ENCODE results near the gene ACTN1.
"Not testable (repeated sequence)": the region's sequence is repeated elsewhere in the genome, so short reads cannot be mapped to it uniquely, and the experiment has no call there.

The ACTN1 gene

DNA sequence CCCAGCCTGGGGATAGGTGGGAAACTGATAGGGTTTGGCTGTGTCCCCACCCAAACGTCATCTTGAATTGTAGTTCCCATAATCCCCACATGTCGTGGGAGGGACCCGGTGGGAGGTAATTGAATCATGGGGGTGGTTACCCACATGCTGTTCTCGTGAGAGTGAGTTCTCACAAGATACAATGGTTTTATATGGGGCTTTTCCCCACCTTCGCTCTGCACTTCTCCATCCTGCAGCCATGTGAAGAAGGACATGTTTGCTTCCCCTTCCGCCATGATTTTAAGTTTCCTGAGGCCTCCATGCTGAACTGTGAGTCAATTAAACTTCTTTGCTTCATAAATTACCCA, 5.9 kb downstream of the ACTN1 start:
- H3K4me3 ChIP-seq (ENCODE audit: low read depth, low read length); H3K9me3 ChIP-seq (ENCODE audit: control insufficient read depth, insufficient read depth, low read depth, low read length); POLR2A ChIA-PET; H3K27ac ChIP-seq (ENCODE audit: extremely low read depth, low read depth, low read length): not testable (repeated sequence)
- TF ChIP-seq ZFHX2 (tag by site-specific recombination; conservative IDR thresholded peaks at IDR 0.05): peak; percentile 44
- 0 out of 2 replicates have a peak, but pooled peaks have one; percentile 49 for TF ChIP-seq EGR2 (tag by site-specific recombination; IDR thresholded peaks at IDR 0.05; ENCODE audit: low read depth)
- peaks cover 12% of the 10 kb centered on the region for H3K4me1 ChIP-seq (ENCODE audit: control insufficient read depth, insufficient read depth, low read length)
- H3K36me3 ChIP-seq (ENCODE audit: control insufficient read depth in 2 of 2, insufficient read depth in 1 of 2, low read length in 2 of 2): peaks cover 4 to 37% of the 10 kb centered on the region in 2 experiments; a peak in 2 of 3 replicates
- CTCF ChIA-PET: interaction anchor here (2.6 kb wide), 1 partner anchor 61 kb away, joined by 13 read pairs; no protein-coding TSS in a partner anchor

DNA sequence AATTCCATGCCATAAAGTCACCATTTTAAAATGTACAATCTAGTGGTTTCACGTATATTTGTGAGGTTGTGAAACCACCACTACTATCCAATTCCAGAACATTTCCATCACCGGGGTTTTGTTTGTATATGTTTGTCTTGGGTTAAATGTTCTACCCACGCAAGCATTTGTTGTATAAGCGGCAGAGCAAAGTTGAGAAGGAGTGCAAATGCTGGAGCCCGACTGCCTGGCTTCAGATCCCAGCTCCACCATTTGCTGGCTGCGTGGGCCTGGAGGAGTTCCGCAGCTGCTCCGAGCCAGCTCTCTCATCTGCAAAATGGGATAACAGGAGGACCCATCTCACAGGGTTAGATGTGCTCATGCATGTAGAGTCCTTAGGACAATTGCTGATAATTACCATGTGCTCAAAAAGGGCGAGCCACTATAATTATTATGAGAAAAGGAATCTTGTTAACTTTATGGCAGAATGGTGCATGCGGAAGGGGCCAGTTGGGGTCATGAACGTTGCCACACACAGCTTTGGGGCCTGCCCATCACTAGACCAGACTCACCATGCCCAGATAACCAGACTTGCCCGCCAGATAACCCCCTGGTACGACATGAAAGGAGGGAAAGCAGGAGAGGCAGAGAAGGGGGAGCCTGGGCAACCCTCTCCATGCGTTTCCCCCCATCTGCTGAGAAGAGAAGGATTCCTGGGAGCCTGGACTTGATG, 6.4 kb downstream of the ACTN1 start:
- ChIA-PET CTCF (interaction anchor here (0.7 kb wide), 1 partner anchor 968 kb away, joined by 5 read pairs; no protein-coding TSS in a partner anchor), POLR2A (no interaction called here)
- Histone ChIP-seq H3K4me1 (ENCODE audit: control insufficient read depth, insufficient read depth, low read length) (peaks cover 12% of the 10 kb centered on the region), H3K9me3 (ENCODE audit: control insufficient read depth, insufficient read depth, low read depth, low read length) (no peaks in the 10 kb centered on the region), H3K4me3 (ENCODE audit: low read depth, low read length) (no peak overlapping the region), H3K36me3 (ENCODE audit: control insufficient read depth in 2 of 2, insufficient read depth in 1 of 2, low read length in 2 of 2) (peaks cover 4 to 37% of the 10 kb centered on the region in 2 experiments; a peak in 2 of 3 replicates), H3K27ac (ENCODE audit: extremely low read depth, low read depth, low read length) (no peak overlapping the region)
- TF ChIP-seq SP2 (tag by site-specific recombination; IDR thresholded peaks at IDR 0.05) (no peak), ZNF610 (tag by site-specific recombination; IDR thresholded peaks at IDR 0.05; ENCODE audit: borderline replicate concordance) (no peak), ZNF843 (tag by site-specific recombination; IDR thresholded peaks at IDR 0.05) (no peak), ZSCAN30 (tag by site-specific recombination; IDR thresholded peaks at IDR 0.05) (no peak), ZNF777 (tag by site-specific recombination; IDR thresholded peaks at IDR 0.05; ENCODE audit: borderline replicate concordance) (no peak), ZNF544 (tag by site-specific recombination; IDR thresholded peaks at IDR 0.05) (no peak), ZNF701 (tag by site-specific recombination; IDR thresholded peaks at IDR 0.05) (no peak), ZNF529 (tag by site-specific recombination; IDR thresholded peaks at IDR 0.05; ENCODE audit: insufficient replicate concordance) (no peak), ZNF248 (tag by site-specific recombination; IDR thresholded peaks at IDR 0.05) (no peak), SP7 (tag by site-specific recombination; IDR thresholded peaks at IDR 0.05) (no peak), HOXA7 (CRISPR knock-in tag; IDR thresholded peaks at IDR 0.05; ENCODE audit: borderline replicate concordance) (no peak), ZNF837 (tag by site-specific recombination; IDR thresholded peaks at IDR 0.05) (no peak), ZNF10 (tag by site-specific recombination; IDR thresholded peaks at IDR 0.05) (no peak), ZNF19 (tag by site-specific recombination; IDR thresholded peaks at IDR 0.05; ENCODE audit: low read depth) (no peak)
- TF ChIP-seq, protein P1, sequence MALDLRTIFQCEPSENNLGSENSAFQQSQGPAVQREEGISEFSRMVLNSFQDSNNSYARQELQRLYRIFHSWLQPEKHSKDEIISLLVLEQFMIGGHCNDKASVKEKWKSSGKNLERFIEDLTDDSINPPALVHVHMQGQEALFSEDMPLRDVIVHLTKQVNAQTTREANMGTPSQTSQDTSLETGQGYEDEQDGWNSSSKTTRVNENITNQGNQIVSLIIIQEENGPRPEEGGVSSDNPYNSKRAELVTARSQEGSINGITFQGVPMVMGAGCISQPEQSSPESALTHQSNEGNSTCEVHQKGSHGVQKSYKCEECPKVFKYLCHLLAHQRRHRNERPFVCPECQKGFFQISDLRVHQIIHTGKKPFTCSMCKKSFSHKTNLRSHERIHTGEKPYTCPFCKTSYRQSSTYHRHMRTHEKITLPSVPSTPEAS (tag by site-specific recombination; IDR thresholded peaks at IDR 0.05): no peak

DNA sequence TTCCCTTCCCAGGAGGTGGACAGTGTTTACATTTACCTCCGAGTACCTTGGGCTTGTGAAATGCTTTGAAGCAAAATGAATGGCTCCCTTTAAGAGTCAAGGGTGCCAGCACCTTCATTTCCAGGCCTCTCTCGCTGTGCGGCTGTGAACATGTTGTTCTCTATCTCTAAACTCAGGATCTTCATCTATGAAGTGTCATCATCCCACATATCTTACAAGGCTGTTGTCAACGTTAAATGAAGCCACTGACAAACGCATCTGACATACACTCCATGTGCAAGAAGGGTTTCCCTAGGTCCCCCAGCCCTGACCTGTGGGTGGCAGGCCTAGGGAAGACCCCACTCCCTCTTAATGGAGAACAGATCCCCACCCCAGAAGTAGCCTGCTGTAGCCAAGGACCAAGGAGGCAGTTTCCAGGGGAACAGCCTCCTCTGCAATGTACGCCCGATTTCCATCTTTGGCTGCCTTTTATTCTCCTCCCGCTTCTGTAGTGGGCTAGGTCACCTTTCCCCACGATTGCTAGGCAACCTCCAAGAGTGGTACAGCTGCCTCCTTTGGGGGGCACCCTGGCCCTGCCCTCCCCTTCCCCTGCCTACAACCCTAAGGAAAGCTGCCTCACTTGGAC, 7.6 kb downstream of the ACTN1 start:
- Histone ChIP-seq H3K4me3 (ENCODE audit: low read depth, low read length) (no peak overlapping the region), H3K36me3 (ENCODE audit: control insufficient read depth in 2 of 2, insufficient read depth in 1 of 2, low read length in 2 of 2) (peaks cover 4 to 35% of the 10 kb centered on the region in 2 experiments; a peak in 2 of 3 replicates), H3K4me1 (ENCODE audit: control insufficient read depth, insufficient read depth, low read length) (peaks cover 7% of the 10 kb centered on the region), H3K27ac (ENCODE audit: extremely low read depth, low read depth, low read length) (no peak overlapping the region), H3K9me3 (ENCODE audit: control insufficient read depth, insufficient read depth, low read depth, low read length) (no peaks in the 10 kb centered on the region)
- TF ChIP-seq, protein P2, sequence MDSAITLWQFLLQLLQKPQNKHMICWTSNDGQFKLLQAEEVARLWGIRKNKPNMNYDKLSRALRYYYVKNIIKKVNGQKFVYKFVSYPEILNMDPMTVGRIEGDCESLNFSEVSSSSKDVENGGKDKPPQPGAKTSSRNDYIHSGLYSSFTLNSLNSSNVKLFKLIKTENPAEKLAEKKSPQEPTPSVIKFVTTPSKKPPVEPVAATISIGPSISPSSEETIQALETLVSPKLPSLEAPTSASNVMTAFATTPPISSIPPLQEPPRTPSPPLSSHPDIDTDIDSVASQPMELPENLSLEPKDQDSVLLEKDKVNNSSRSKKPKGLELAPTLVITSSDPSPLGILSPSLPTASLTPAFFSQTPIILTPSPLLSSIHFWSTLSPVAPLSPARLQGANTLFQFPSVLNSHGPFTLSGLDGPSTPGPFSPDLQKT (IDR thresholded peaks at IDR 0.05; ENCODE audit: borderline replicate concordance, low read depth, low read length): no peak
- TF ChIP-seq ZNF701 (tag by site-specific recombination; IDR thresholded peaks at IDR 0.05): no peak
- TF ChIP-seq ZNF157 (tag by site-specific recombination; IDR thresholded peaks at IDR 0.05): no peak
- TF ChIP-seq, protein P3, sequence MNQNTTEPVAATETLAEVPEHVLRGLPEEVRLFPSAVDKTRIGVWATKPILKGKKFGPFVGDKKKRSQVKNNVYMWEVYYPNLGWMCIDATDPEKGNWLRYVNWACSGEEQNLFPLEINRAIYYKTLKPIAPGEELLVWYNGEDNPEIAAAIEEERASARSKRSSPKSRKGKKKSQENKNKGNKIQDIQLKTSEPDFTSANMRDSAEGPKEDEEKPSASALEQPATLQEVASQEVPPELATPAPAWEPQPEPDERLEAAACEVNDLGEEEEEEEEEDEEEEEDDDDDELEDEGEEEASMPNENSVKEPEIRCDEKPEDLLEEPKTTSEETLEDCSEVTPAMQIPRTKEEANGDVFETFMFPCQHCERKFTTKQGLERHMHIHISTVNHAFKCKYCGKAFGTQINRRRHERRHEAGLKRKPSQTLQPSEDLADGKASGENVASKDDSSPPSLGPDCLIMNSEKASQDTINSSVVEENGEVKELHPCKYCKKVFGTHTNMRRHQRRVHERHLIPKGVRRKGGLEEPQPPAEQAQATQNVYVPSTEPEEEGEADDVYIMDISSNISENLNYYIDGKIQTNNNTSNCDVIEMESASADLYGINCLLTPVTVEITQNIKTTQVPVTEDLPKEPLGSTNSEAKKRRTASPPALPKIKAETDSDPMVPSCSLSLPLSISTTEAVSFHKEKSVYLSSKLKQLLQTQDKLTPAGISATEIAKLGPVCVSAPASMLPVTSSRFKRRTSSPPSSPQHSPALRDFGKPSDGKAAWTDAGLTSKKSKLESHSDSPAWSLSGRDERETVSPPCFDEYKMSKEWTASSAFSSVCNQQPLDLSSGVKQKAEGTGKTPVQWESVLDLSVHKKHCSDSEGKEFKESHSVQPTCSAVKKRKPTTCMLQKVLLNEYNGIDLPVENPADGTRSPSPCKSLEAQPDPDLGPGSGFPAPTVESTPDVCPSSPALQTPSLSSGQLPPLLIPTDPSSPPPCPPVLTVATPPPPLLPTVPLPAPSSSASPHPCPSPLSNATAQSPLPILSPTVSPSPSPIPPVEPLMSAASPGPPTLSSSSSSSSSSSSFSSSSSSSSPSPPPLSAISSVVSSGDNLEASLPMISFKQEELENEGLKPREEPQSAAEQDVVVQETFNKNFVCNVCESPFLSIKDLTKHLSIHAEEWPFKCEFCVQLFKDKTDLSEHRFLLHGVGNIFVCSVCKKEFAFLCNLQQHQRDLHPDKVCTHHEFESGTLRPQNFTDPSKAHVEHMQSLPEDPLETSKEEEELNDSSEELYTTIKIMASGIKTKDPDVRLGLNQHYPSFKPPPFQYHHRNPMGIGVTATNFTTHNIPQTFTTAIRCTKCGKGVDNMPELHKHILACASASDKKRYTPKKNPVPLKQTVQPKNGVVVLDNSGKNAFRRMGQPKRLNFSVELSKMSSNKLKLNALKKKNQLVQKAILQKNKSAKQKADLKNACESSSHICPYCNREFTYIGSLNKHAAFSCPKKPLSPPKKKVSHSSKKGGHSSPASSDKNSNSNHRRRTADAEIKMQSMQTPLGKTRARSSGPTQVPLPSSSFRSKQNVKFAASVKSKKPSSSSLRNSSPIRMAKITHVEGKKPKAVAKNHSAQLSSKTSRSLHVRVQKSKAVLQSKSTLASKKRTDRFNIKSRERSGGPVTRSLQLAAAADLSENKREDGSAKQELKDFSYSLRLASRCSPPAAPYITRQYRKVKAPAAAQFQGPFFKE (tag by site-specific recombination; IDR thresholded peaks at IDR 0.05; ENCODE audit: borderline replicate concordance): no peak
- POLR2A ChIA-PET: no interaction called here
- CTCF ChIA-PET: no interaction called here
